ENCODE data around the gene OR8K5.

GRCh38 chr11:56152333-56152732 is 7.8 kb downstream of the OR8K5 start:
- TF ChIP-seq POLR2A (IDR thresholded peaks at IDR 0.05) (no peak), CTCF (IDR thresholded peaks at IDR 0.05) (no peak)

Data from heart left ventricle (tissue), 13 donors.